Measurements from ENCODE around the gene HERC2.

Gene HERC2

GRCh38 chr15:28131946-28132345 is 190.0 kb downstream of the HERC2 start:
- Histone ChIP-seq H3K36me3 (ENCODE audit: insufficient read depth, insufficient read length, low read length) (peaks cover 51% of the 10 kb centered on the region), H3K9ac (ENCODE audit: insufficient read length, low read depth) (no peak overlapping the region), H3K9me3 (ENCODE audit: insufficient read depth, low read length) (no peaks in the 10 kb centered on the region), H3K27me3 (ENCODE audit: insufficient read depth, insufficient read length) (no peaks in the 10 kb centered on the region), H3K4me3 (ENCODE audit: insufficient read length, low read depth) (no peak overlapping the region), H3K4me1 (ENCODE audit: insufficient read depth, insufficient read length) (no peaks in the 10 kb centered on the region)
- DNase-seq (ENCODE audit: low read depth, low spot score), result no peak
- TF ChIP-seq YY1 (IDR thresholded peaks at IDR 0.05; ENCODE audit: insufficient read depth, insufficient read length), result no peak
- no peak for TF ChIP-seq SUZ12 (IDR thresholded peaks at IDR 0.05; ENCODE audit: extremely low read depth, insufficient read depth, insufficient read length)
- no peak for TF ChIP-seq ZNF274 (IDR thresholded peaks at IDR 0.05; ENCODE audit: low read depth, low read length)

- Histone ChIP-seq H3K9ac (ENCODE audit: insufficient read length, low read depth) (no peak overlapping the region), H3K9me3 (ENCODE audit: insufficient read depth, low read length) (no peaks in the 10 kb centered on the region), H3K4me3 (ENCODE audit: insufficient read length, low read depth) (no peak overlapping the region), H3K36me3 (ENCODE audit: insufficient read depth, insufficient read length, low read length) (peaks cover 52% of the 10 kb centered on the region), H3K4me1 (ENCODE audit: insufficient read depth, insufficient read length) (no peaks in the 10 kb centered on the region), H3K27me3 (ENCODE audit: insufficient read depth, insufficient read length) (no peaks in the 10 kb centered on the region)
- TF ChIP-seq YY1 (IDR thresholded peaks at IDR 0.05; ENCODE audit: insufficient read depth, insufficient read length), result no peak
- no peak for TF ChIP-seq ZNF274 (IDR thresholded peaks at IDR 0.05; ENCODE audit: low read depth, low read length)
- TF ChIP-seq SUZ12 (IDR thresholded peaks at IDR 0.05; ENCODE audit: extremely low read depth, insufficient read depth, insufficient read length), result no peak
- no peak for DNase-seq (ENCODE audit: low read depth, low spot score)
These were observed 190.6 kb downstream of the HERC2 start for GRCh38 chr15:28131400-28131799.

- peaks cover 52% of the 10 kb centered on the region for H3K36me3 ChIP-seq (ENCODE audit: insufficient read depth, insufficient read length, low read length)
- no peak for DNase-seq (ENCODE audit: low read depth, low spot score)
- no peak overlapping the region for H3K9ac ChIP-seq (ENCODE audit: insufficient read length, low read depth)
- no peaks in the 10 kb centered on the region for H3K4me1 ChIP-seq (ENCODE audit: insufficient read depth, insufficient read length)
- no peak overlapping the region for H3K4me3 ChIP-seq (ENCODE audit: insufficient read length, low read depth)
- H3K27me3 ChIP-seq (ENCODE audit: insufficient read depth, insufficient read length), result no peaks in the 10 kb centered on the region
- H3K9me3 ChIP-seq (ENCODE audit: insufficient read depth, low read length), result no peaks in the 10 kb centered on the region
- TF ChIP-seq YY1 (IDR thresholded peaks at IDR 0.05; ENCODE audit: insufficient read depth, insufficient read length) (no peak), SUZ12 (IDR thresholded peaks at IDR 0.05; ENCODE audit: extremely low read depth, insufficient read depth, insufficient read length) (no peak), ZNF274 (IDR thresholded peaks at IDR 0.05; ENCODE audit: low read depth, low read length) (no peak)
These were observed 191.3 kb downstream of the HERC2 start for GRCh38 chr15:28130651-28131050.

- TF ChIP-seq SUZ12 (IDR thresholded peaks at IDR 0.05; ENCODE audit: extremely low read depth, insufficient read depth, insufficient read length) (no peak), ZNF274 (IDR thresholded peaks at IDR 0.05; ENCODE audit: low read depth, low read length) (no peak), YY1 (IDR thresholded peaks at IDR 0.05; ENCODE audit: insufficient read depth, insufficient read length) (no peak)
- no peak overlapping the region for H3K9ac ChIP-seq (ENCODE audit: insufficient read length, low read depth)
- H3K4me3 ChIP-seq (ENCODE audit: insufficient read length, low read depth), result no peak overlapping the region
- no peak for DNase-seq (ENCODE audit: low read depth, low spot score)
- H3K36me3 ChIP-seq (ENCODE audit: insufficient read depth, insufficient read length, low read length), result peaks cover 53% of the 10 kb centered on the region
- H3K27me3 ChIP-seq (ENCODE audit: insufficient read depth, insufficient read length), result no peaks in the 10 kb centered on the region
- H3K4me1 ChIP-seq (ENCODE audit: insufficient read depth, insufficient read length), result no peaks in the 10 kb centered on the region
- H3K9me3 ChIP-seq (ENCODE audit: insufficient read depth, low read length), result no peaks in the 10 kb centered on the region
These were observed 192.6 kb downstream of the HERC2 start for GRCh38 chr15:28129231-28129848.

GRCh38 chr15:28128031-28128430 is 193.9 kb downstream of the HERC2 start:
- Histone ChIP-seq H3K4me1 (ENCODE audit: insufficient read depth, insufficient read length) (no peaks in the 10 kb centered on the region), H3K4me3 (ENCODE audit: insufficient read length, low read depth) (no peak overlapping the region), H3K9me3 (ENCODE audit: insufficient read depth, low read length) (no peaks in the 10 kb centered on the region), H3K9ac (ENCODE audit: insufficient read length, low read depth) (no peak overlapping the region), H3K36me3 (ENCODE audit: insufficient read depth, insufficient read length, low read length) (peaks cover 61% of the 10 kb centered on the region), H3K27me3 (ENCODE audit: insufficient read depth, insufficient read length) (no peaks in the 10 kb centered on the region)
- no peak for DNase-seq (ENCODE audit: low read depth, low spot score)
- TF ChIP-seq ZNF274 (IDR thresholded peaks at IDR 0.05; ENCODE audit: low read depth, low read length) (no peak), SUZ12 (IDR thresholded peaks at IDR 0.05; ENCODE audit: extremely low read depth, insufficient read depth, insufficient read length) (no peak), YY1 (IDR thresholded peaks at IDR 0.05; ENCODE audit: insufficient read depth, insufficient read length) (no peak)

GRCh38 chr15:28127036-28127435 is 194.9 kb downstream of the HERC2 start:
- H3K4me1 ChIP-seq (ENCODE audit: insufficient read depth, insufficient read length), result no peaks in the 10 kb centered on the region
- H3K4me3 ChIP-seq (ENCODE audit: insufficient read length, low read depth), result no peak overlapping the region
- H3K9me3 ChIP-seq (ENCODE audit: insufficient read depth, low read length), result no peaks in the 10 kb centered on the region
- no peaks in the 10 kb centered on the region for H3K27me3 ChIP-seq (ENCODE audit: insufficient read depth, insufficient read length)
- no peak overlapping the region for H3K9ac ChIP-seq (ENCODE audit: insufficient read length, low read depth)
- H3K36me3 ChIP-seq (ENCODE audit: insufficient read depth, insufficient read length, low read length), result peaks cover 61% of the 10 kb centered on the region
- DNase-seq (ENCODE audit: low read depth, low spot score), result no peak
- TF ChIP-seq SUZ12 (IDR thresholded peaks at IDR 0.05; ENCODE audit: extremely low read depth, insufficient read depth, insufficient read length) (no peak), ZNF274 (IDR thresholded peaks at IDR 0.05; ENCODE audit: low read depth, low read length) (no peak), YY1 (IDR thresholded peaks at IDR 0.05; ENCODE audit: insufficient read depth, insufficient read length) (no peak)

- Histone ChIP-seq H3K27me3 (ENCODE audit: insufficient read depth, insufficient read length) (no peaks in the 10 kb centered on the region), H3K4me3 (ENCODE audit: insufficient read length, low read depth) (no peak overlapping the region), H3K36me3 (ENCODE audit: insufficient read depth, insufficient read length, low read length) (peaks cover 58% of the 10 kb centered on the region), H3K4me1 (ENCODE audit: insufficient read depth, insufficient read length) (no peaks in the 10 kb centered on the region), H3K9me3 (ENCODE audit: insufficient read depth, low read length) (no peaks in the 10 kb centered on the region), H3K9ac (ENCODE audit: insufficient read length, low read depth) (no peak overlapping the region)
- no peak for TF ChIP-seq ZNF274 (IDR thresholded peaks at IDR 0.05; ENCODE audit: low read depth, low read length)
- TF ChIP-seq YY1 (IDR thresholded peaks at IDR 0.05; ENCODE audit: insufficient read depth, insufficient read length), result no peak
- TF ChIP-seq SUZ12 (IDR thresholded peaks at IDR 0.05; ENCODE audit: extremely low read depth, insufficient read depth, insufficient read length), result no peak
- DNase-seq (ENCODE audit: low read depth, low spot score), result peak; percentile 18
These were observed 196.0 kb downstream of the HERC2 start for GRCh38 chr15:28125673-28126651.
